SK-N-SH (cell line): ENCODE measurements around the gene GBA3. TPM values are rescaled to one million over a fixed set of nuclear protein-coding genes. Genes with fewer than 3 reads are reported as not detected.

Experiments
- CTCF ChIA-PET: fragments of 300-600, 350-600 bp; formaldehyde crosslinking; extraction: SDS; loops from one replicate; lab custom pipeline; 2021; lab: Yijun Ruan, JAX
- POLR2A ChIA-PET: fragments of 350-600 bp; sonication (Branson Sonifier 250); formaldehyde crosslinking; extraction: SDS; loops from one replicate; lab custom pipeline; 2020; ENCODE audit warnings: antibody characterized with exemption, inconsistent platforms; lab: Yijun Ruan, JAX
- DNase-seq: peaks from one replicate; pipeline ENCODE4 v3.0.0; 2012
- H2AFZ ChIP-seq: fragments of 200-600 bp; sonication (generic); 2 replicates; pipeline ENCODE4 v1.8.1; 2016; ENCODE audit warnings: antibody characterized with exemption, mild to moderate bottlenecking, low read depth
- H3F3A ChIP-seq: fragments of 200-600 bp; sonication (generic); replicated peaks from 2 replicates; pipeline ENCODE3; 2016; ENCODE audit warnings: antibody characterized with exemption, mild to moderate bottlenecking; ENCODE audit not compliant: insufficient read depth
- H3K27ac ChIP-seq, 2 experiments: fragments of 200-500 bp in 1 of 2; fragments of 200-600 bp in 1 of 2; sonication (Bioruptor generic) in 1 of 2; sonication (generic), shearing (Covaris generic) in 1 of 2; 2 replicates each; pipeline versions ENCODE4 v1.5.1 to v1.6.1; 2014 to 2016; ENCODE audit warnings: low read depth in 2 of 2, inconsistent platforms in 1 of 2, low read length in 1 of 2, mild to moderate bottlenecking in 1 of 2, mixed read lengths in 1 of 2
- H3K27me3 ChIP-seq: fragments of 200-600 bp; sonication (generic), shearing (Covaris generic); 2 replicates; pipeline ENCODE4 v1.6.1; 2016; ENCODE audit warnings: mixed run types; ENCODE audit not compliant: insufficient read depth
- H3K36me3 ChIP-seq, 2 experiments: fragments of 200-500 bp in 1 of 2; fragments of 200-600 bp in 1 of 2; sonication (Bioruptor generic) in 1 of 2; sonication (generic) in 1 of 2; replicated peaks in 1 of 2; 2 replicates each; pipeline versions ENCODE3 to v1.5.1; 2014 to 2016; ENCODE audit warnings: low read length in 1 of 2, mild to moderate bottlenecking in 1 of 2; ENCODE audit not compliant: insufficient read depth in 2 of 2, control insufficient read depth in 1 of 2
- H3K4me1 ChIP-seq, 2 experiments: fragments of 200-500 bp in 1 of 2; fragments of 200-600 bp in 1 of 2; sonication (Bioruptor generic) in 1 of 2; sonication (generic), shearing (Covaris generic) in 1 of 2; 2 replicates each; pipeline versions ENCODE4 v1.5.1 to v1.6.1; 2014 to 2016; ENCODE audit warnings: low read depth in 1 of 2, low read length in 1 of 2, mixed run types in 1 of 2; ENCODE audit not compliant: insufficient read depth in 2 of 2, control insufficient read depth in 1 of 2
- H3K4me2 ChIP-seq: fragments of 200-600 bp; sonication (generic), shearing (Covaris generic); 2 replicates; pipeline ENCODE4 v1.6.1; 2017; ENCODE audit warnings: mixed run types
- H3K4me3 ChIP-seq, 2 experiments: fragments of 200-500 bp in 1 of 2; fragments of 200-600 bp in 1 of 2; sonication (Bioruptor generic) in 1 of 2; sonication (generic), shearing (Covaris generic) in 1 of 2; 2 replicates each; pipeline versions ENCODE4 v1.5.1 to v1.8.1; 2014 to 2016; ENCODE audit warnings: low read depth in 2 of 2, inconsistent platforms in 1 of 2, low read length in 1 of 2, mild to moderate bottlenecking in 1 of 2, mixed read lengths in 1 of 2, moderate library complexity in 1 of 2
- H3K79me2 ChIP-seq: fragments of 200-600 bp; sonication (generic); 2 replicates; pipeline ENCODE4 v1.8.1; 2017; ENCODE audit warnings: mild to moderate bottlenecking; ENCODE audit not compliant: insufficient read depth
- H3K9ac ChIP-seq: fragments of 200-600 bp; sonication (generic); 2 replicates; pipeline ENCODE4 v1.6.1; 2017; ENCODE audit warnings: mixed run types
- H3K9me2 ChIP-seq: fragments of 200-600 bp; sonication (generic); 2 replicates; pipeline ENCODE4 v1.6.1; 2017; ENCODE audit warnings: mixed run types
- H3K9me3 ChIP-seq: fragments of 200-600 bp; sonication (generic); 2 replicates; pipeline ENCODE4 v1.6.1; 2017; ENCODE audit warnings: mixed run types, mild to moderate bottlenecking, moderate library complexity
- H4K20me1 ChIP-seq: fragments of 200-600 bp; sonication (generic); 2 replicates; pipeline ENCODE4 v1.6.1; 2017; ENCODE audit warnings: mild to moderate bottlenecking, mixed run types; ENCODE audit not compliant: insufficient read depth
- EZH2phosphoT487 ChIP-seq: fragments of 200-600 bp; sonication (generic); IDR thresholded peaks from 2 replicates; pipeline ENCODE4 v1.6.1; 2017; ENCODE audit warnings: low read depth, mixed run types, mild to moderate bottlenecking, antibody characterized with exemption, moderate library complexity, borderline replicate concordance
- FOSL2 ChIP-seq: IDR thresholded peaks from 2 replicates; pipeline ENCODE4 v1.4.0; 2012; ENCODE audit warnings: low read depth, mild to moderate bottlenecking, moderate library complexity, borderline replicate concordance
- FOXJ3 ChIP-seq: sonication (generic); formaldehyde crosslinking; IDR thresholded peaks from 2 replicates; pipeline ENCODE4 v1.5.1; 2020; ENCODE audit warnings: mild to moderate bottlenecking, missing genetic modification reagents
- FOXM1 ChIP-seq: IDR thresholded peaks from 2 replicates; pipeline ENCODE4 v1.4.0; 2012; ENCODE audit warnings: low read depth, mild to moderate bottlenecking
- GABPA ChIP-seq: IDR thresholded peaks from 2 replicates; pipeline ENCODE4 v1.4.0; 2012; ENCODE audit warnings: low read depth, mild to moderate bottlenecking
- GATA2 ChIP-seq: sonication (generic); formaldehyde crosslinking; IDR thresholded peaks from 2 replicates; pipeline ENCODE4 v1.5.0; 2020; ENCODE audit warnings: mild to moderate bottlenecking, missing genetic modification reagents
- MAX ChIP-seq: IDR thresholded peaks from 2 replicates; pipeline ENCODE4 v1.4.0; 2012; ENCODE audit warnings: low read depth
- MEF2A ChIP-seq: IDR thresholded peaks from 2 replicates; pipeline ENCODE4 v1.4.0; 2012; ENCODE audit warnings: low read depth, borderline replicate concordance
- NFIC ChIP-seq: IDR thresholded peaks from 2 replicates; pipeline ENCODE4 v1.4.0; 2012; ENCODE audit warnings: borderline replicate concordance
- NRF1 ChIP-seq: IDR thresholded peaks from 2 replicates; pipeline ENCODE4 v1.6.1; 2012; ENCODE audit warnings: low read depth, mild to moderate bottlenecking, low read length
- POLR2AphosphoS5 ChIP-seq: IDR thresholded peaks from 2 replicates; pipeline ENCODE4 v1.6.1; 2012; ENCODE audit warnings: low read depth, low read length
- RAD21 ChIP-seq: IDR thresholded peaks from 2 replicates; pipeline ENCODE4 v1.6.1; 2012; ENCODE audit warnings: mild to moderate bottlenecking, low read length
- REST ChIP-seq: IDR thresholded peaks from 2 replicates; pipeline ENCODE4 v1.6.1; 2012; ENCODE audit warnings: mild to moderate bottlenecking, low read depth, low read length, moderate library complexity
- TEAD4 ChIP-seq: IDR thresholded peaks from 2 replicates; pipeline ENCODE4 v1.4.0; 2012; ENCODE audit warnings: mild to moderate bottlenecking, borderline replicate concordance; ENCODE audit not compliant: insufficient read depth
- USF2 ChIP-seq: fragments of 150-350 bp; IDR thresholded peaks from 2 replicates; pipeline ENCODE4 v1.6.1; 2017; ENCODE audit warnings: antibody characterized with exemption, low read length, low read depth, borderline replicate concordance
- YY1 ChIP-seq: IDR thresholded peaks from 2 replicates; pipeline ENCODE4 v1.4.0; 2012; ENCODE audit warnings: low read depth, mild to moderate bottlenecking
- ZBTB33 ChIP-seq: IDR thresholded peaks from 2 replicates; pipeline ENCODE4 v1.4.0; 2012; ENCODE audit warnings: low read depth, borderline replicate concordance
- WGBS: methylation state at CpG from one replicate; pipeline ENCODE4 v1.1.6; 2017; ENCODE audit warnings: low lambda C conversion rate; 5-methylcytosine and 5-hydroxymethylcytosine counted together
- polyA plus RNA-seq, 3 experiments: library from polyadenylated mRNA; depleted of rRNA; stranded (reverse); fragments of >200 nt; gene quantifications; 2 replicates each; pipeline ENCODE4 v1.2.3, GENCODE V29; 2012

GBA3 gene
- polyA plus RNA-seq, 1 of the 3 experiments (the other 2 are of a cell fraction) = not detected

- TF ChIP-seq NRF1 = no peak
- no peak for TF ChIP-seq NFIC
- no peak for TF ChIP-seq FOXJ3
These were observed 73.3 kb downstream of the GBA3 start (continued) for GRCh38 chr4:22766068-22766467.

GRCh38 chr4:22778547-22779163 is 85.9 kb downstream of the GBA3 start:
- no peaks in the 10 kb centered on the region for H3K27me3 ChIP-seq
- no peaks in the 10 kb centered on the region for H4K20me1 ChIP-seq
- H3K4me2 ChIP-seq = no peak overlapping the region
- no peak overlapping the region for H3K4me3 ChIP-seq
- no peaks in the 10 kb centered on the region for H3K9me2 ChIP-seq
- no peak for DNase-seq
- no peaks in the 10 kb centered on the region for H3K36me3 ChIP-seq
- H3K9ac ChIP-seq = no peak overlapping the region
- no peaks in the 10 kb centered on the region for H3F3A ChIP-seq
- H3K27ac ChIP-seq = no peak overlapping the region
- no peaks in the 10 kb centered on the region for H3K79me2 ChIP-seq
- POLR2A ChIA-PET = no interaction called here
- H3K4me1 ChIP-seq = no peaks in the 10 kb centered on the region
- CTCF ChIA-PET = no interaction called here
- WGBS = 25% methylated on average over 10 of the region's 37 CpGs
- H2AFZ ChIP-seq = no peak overlapping the region
- no peaks in the 10 kb centered on the region for H3K9me3 ChIP-seq
- TF ChIP-seq EZH2phosphoT487 = no peak
- no peak for TF ChIP-seq POLR2AphosphoS5
- no peak for TF ChIP-seq YY1
- TF ChIP-seq FOXM1 = no peak
- no peak for TF ChIP-seq REST
- TF ChIP-seq ZBTB33 = no peak
- TF ChIP-seq NFIC = no peak
- TF ChIP-seq FOSL2 = no peak
- TF ChIP-seq NRF1 = no peak
- TF ChIP-seq USF2 = no peak
- no peak for TF ChIP-seq RAD21
- TF ChIP-seq MEF2A = no peak
- no peak for TF ChIP-seq GATA2 (CRISPR knock-in tag)
- TF ChIP-seq GABPA = no peak
- TF ChIP-seq MAX = no peak
- no peak for TF ChIP-seq TEAD4
- TF ChIP-seq, all 33 proteins: peak for 0
